Liver (tissue), 3 donors: Measurements from ENCODE around the gene AFDN.

Source experiments
- ATF3 ChIP-seq: IDR thresholded peaks from 2 replicates; pipeline ENCODE4 v1.6.1; 2016; ENCODE audit warnings: antibody characterized with exemption
- CTCF ChIP-seq: fragments of 150-350 bp; IDR thresholded peaks from 2 replicates; pipeline ENCODE4 v1.5.1; 2017; ENCODE audit warnings: improper control_type of control experiment, low read depth, low read length; ENCODE audit not compliant: missing input control
- FOXA1 ChIP-seq: IDR thresholded peaks from 2 replicates; pipeline ENCODE4 v1.6.1; 2016; ENCODE audit warnings: antibody characterized with exemption
- GABPA ChIP-seq, 2 donors: IDR thresholded peaks in 1 of 2; conservative IDR thresholded peaks in 1 of 2; 2 replicates each; pipeline ENCODE4 v1.6.1; 2016; ENCODE audit warnings: antibody characterized with exemption in 2 of 2, mild to moderate bottlenecking in 1 of 2, moderate library complexity in 1 of 2
- HNF4A ChIP-seq, 2 donors: conservative IDR thresholded peaks; 2 replicates each; pipeline ENCODE4 v1.6.1; 2016; ENCODE audit warnings: antibody characterized with exemption in 2 of 2, mild to moderate bottlenecking in 2 of 2
- JUND ChIP-seq, 2 donors: IDR thresholded peaks; 2 replicates each; pipeline ENCODE4 v1.6.1; 2016; ENCODE audit warnings: antibody characterized with exemption in 2 of 2
- MAX ChIP-seq: IDR thresholded peaks from 2 replicates; pipeline ENCODE4 v1.6.1; 2016; ENCODE audit warnings: antibody characterized with exemption
- NR2F2 ChIP-seq: IDR thresholded peaks from 2 replicates; pipeline ENCODE4 v1.6.1; 2016; ENCODE audit warnings: antibody characterized with exemption
- RAD21 ChIP-seq, 2 donors: IDR thresholded peaks; 2 replicates each; pipeline ENCODE4 v1.6.1; 2016; ENCODE audit warnings: antibody characterized with exemption in 2 of 2, mild to moderate bottlenecking in 2 of 2
- REST ChIP-seq: IDR thresholded peaks from 2 replicates; pipeline ENCODE4 v1.6.1; 2016; ENCODE audit warnings: antibody characterized with exemption, mild to moderate bottlenecking
- SP1 ChIP-seq: IDR thresholded peaks from 2 replicates; pipeline ENCODE4 v1.6.1; 2018; ENCODE audit warnings: antibody characterized with exemption, mild to moderate bottlenecking
- TAF1 ChIP-seq: conservative IDR thresholded peaks from 2 replicates; pipeline ENCODE4 v1.6.1; 2016; ENCODE audit warnings: antibody characterized with exemption, mild to moderate bottlenecking
- YY1 ChIP-seq: IDR thresholded peaks from 2 replicates; pipeline ENCODE4 v1.6.1; 2016; ENCODE audit warnings: antibody characterized with exemption, mild to moderate bottlenecking
- ZBTB33 ChIP-seq: IDR thresholded peaks from 2 replicates; pipeline ENCODE4 v1.6.1; 2016; ENCODE audit warnings: antibody characterized with exemption
- donor health status: healthy.
- donor health status: healthy.

GRCh38 chr6:167933290-167933689 lies 106.6 kb downstream of the AFDN start:
- TF ChIP-seq ZBTB33 (no peak), SP1 (no peak), CTCF (no peak), REST (no peak), HNF4A (conservative IDR thresholded peaks at IDR 0.05) (no peak), YY1 (no peak), JUND (IDR thresholded peaks at IDR 0.05) (no peak), RAD21 (IDR thresholded peaks at IDR 0.05) (no peak), MAX (no peak), ATF3 (no peak), GABPA (IDR thresholded peaks at IDR 0.05 in 1 of 2, conservative IDR thresholded peaks at IDR 0.05 in 1 of 2) (no peak), TAF1 (no peak), FOXA1 (no peak), NR2F2 (no peak)
